BE2C (cell line): ENCODE results near the gene ITPK1.

Source experiments
- DNase-seq: peaks from one replicate; pipeline ENCODE4 v3.0.0-alpha.2; 2020
- H3K27me3 ChIP-seq: fragments of 250-450 bp; sonication (Bioruptor Pico); 2 replicates; pipeline ENCODE4 v1.5.1; 2020; ENCODE audit warnings: mild to moderate bottlenecking
- H3K36me3 ChIP-seq: fragments of 250-450 bp; sonication (Bioruptor Pico); 2 replicates; pipeline ENCODE4 v1.5.1; 2020; ENCODE audit warnings: mild to moderate bottlenecking
- H3K4me1 ChIP-seq: fragments of 250-450 bp; sonication (Bioruptor Pico); 2 replicates; pipeline ENCODE4 v1.5.1; 2020
- H3K4me3 ChIP-seq: 2 replicates; pipeline ENCODE4 v1.5.1; 2011; ENCODE audit warnings: low read depth, low read length
- H3K9me3 ChIP-seq: fragments of 250-450 bp; sonication (Bioruptor Pico); 2 replicates; pipeline ENCODE4 v1.5.1; 2020
- CTCF ChIP-seq: IDR thresholded peaks from 2 replicates; pipeline ENCODE4 v1.5.1; 2012; ENCODE audit warnings: mild to moderate bottlenecking, low read depth, low read length

ITPK1 gene

GRCh38 chr14:92907316-92907911 is 208.3 kb downstream of the ITPK1 start:
- Histone ChIP-seq H3K36me3 (no peaks in the 10 kb centered on the region), H3K9me3 (no peaks in the 10 kb centered on the region), H3K4me1 (peaks cover 25% of the 10 kb centered on the region), H3K4me3 (peak overlapping the region; percentile 36), H3K27me3 (no peaks in the 10 kb centered on the region)
- DNase-seq: no peak
- TF ChIP-seq CTCF: no peak

- H3K9me3 ChIP-seq: no peaks in the 10 kb centered on the region
- no peaks in the 10 kb centered on the region for H3K36me3 ChIP-seq
- no peaks in the 10 kb centered on the region for H3K27me3 ChIP-seq
- peak overlapping the region; percentile 36 for H3K4me3 ChIP-seq
- DNase-seq: peak; percentile 80
- no peak for TF ChIP-seq CTCF
- H3K4me1 ChIP-seq: peaks cover 25% of the 10 kb centered on the region
Observed at GRCh38 chr14:92906823-92907222, 208.9 kb downstream of the ITPK1 start.

GRCh38 chr14:92906420-92906819 is 209.3 kb downstream of the ITPK1 start:
- H3K27me3 ChIP-seq: no peaks in the 10 kb centered on the region
- no peak for TF ChIP-seq CTCF
- peaks cover 25% of the 10 kb centered on the region for H3K4me1 ChIP-seq
- H3K9me3 ChIP-seq: no peaks in the 10 kb centered on the region
- no peaks in the 10 kb centered on the region for H3K36me3 ChIP-seq
- no peak overlapping the region for H3K4me3 ChIP-seq
- no peak for DNase-seq

GRCh38 chr14:92905667-92906066 is 210.1 kb downstream of the ITPK1 start:
- no peak for TF ChIP-seq CTCF
- H3K36me3 ChIP-seq: no peaks in the 10 kb centered on the region
- H3K4me3 ChIP-seq: no peak overlapping the region
- 0 out of 2 replicates have a peak, but pooled peaks cover 2% of the 10 kb centered on the region for H3K9me3 ChIP-seq
- H3K4me1 ChIP-seq: peaks cover 25% of the 10 kb centered on the region
- H3K27me3 ChIP-seq: no peaks in the 10 kb centered on the region
- no peak for DNase-seq

- no peaks in the 10 kb centered on the region for H3K27me3 ChIP-seq
- H3K36me3 ChIP-seq: no peaks in the 10 kb centered on the region
- H3K4me3 ChIP-seq: no peak overlapping the region
- H3K9me3 ChIP-seq: 0 out of 2 replicates have a peak, but pooled peaks cover 3% of the 10 kb centered on the region
- peaks cover 21% of the 10 kb centered on the region for H3K4me1 ChIP-seq
- TF ChIP-seq CTCF: no peak
- no peak for DNase-seq
Observed at GRCh38 chr14:92903359-92903758, 212.4 kb downstream of the ITPK1 start.

- H3K9me3 ChIP-seq: 0 out of 2 replicates have a peak, but pooled peaks cover 3% of the 10 kb centered on the region
Observed at GRCh38 chr14:92902726-92903125, 213.0 kb downstream of the ITPK1 start.

More at GRCh38 chr14:92902726-92903125, 213.0 kb downstream of the ITPK1 start:
- Histone ChIP-seq H3K4me1 (peaks cover 21% of the 10 kb centered on the region), H3K36me3 (no peaks in the 10 kb centered on the region), H3K4me3 (no peak overlapping the region), H3K27me3 (no peaks in the 10 kb centered on the region)
- no peak for DNase-seq
- no peak for TF ChIP-seq CTCF
